ENCODE results near the gene GPC6. TPM values are rescaled to one million over a fixed set of nuclear protein-coding genes. Genes with fewer than 3 reads are reported as not detected.

GPC6 gene
- total RNA-seq, 1 donor from 2014 or later: 13.8 TPM

- H3K27ac ChIP-seq: no peak overlapping the region
- H3K27me3 ChIP-seq: no peaks in the 10 kb centered on the region
- no peak overlapping the region for H3K4me3 ChIP-seq
- H3K4me1 ChIP-seq: peaks cover 14% of the 10 kb centered on the region
- peak in 1 of 2 donors; percentile 37 for DNase-seq (ENCODE audit: extremely low spot score in 2 of 2)
- no peaks in the 10 kb centered on the region for H3K9me3 ChIP-seq
- intact Hi-C loops (cut with DNase I): no loop called here
- H3K36me3 ChIP-seq: no peaks in the 10 kb centered on the region
- TF ChIP-seq POLR2A (IDR thresholded peaks at IDR 0.05) (no peak), POLR2AphosphoS5 (IDR thresholded peaks at IDR 0.05; ENCODE audit: insufficient read depth in 1 of 2, low read depth in 1 of 2) (no peak), CTCF (IDR thresholded peaks at IDR 0.05) (no peak)
Observed at GRCh38 chr13:94331281-94331680, 1104.7 kb downstream of the GPC6 start.

DNA sequence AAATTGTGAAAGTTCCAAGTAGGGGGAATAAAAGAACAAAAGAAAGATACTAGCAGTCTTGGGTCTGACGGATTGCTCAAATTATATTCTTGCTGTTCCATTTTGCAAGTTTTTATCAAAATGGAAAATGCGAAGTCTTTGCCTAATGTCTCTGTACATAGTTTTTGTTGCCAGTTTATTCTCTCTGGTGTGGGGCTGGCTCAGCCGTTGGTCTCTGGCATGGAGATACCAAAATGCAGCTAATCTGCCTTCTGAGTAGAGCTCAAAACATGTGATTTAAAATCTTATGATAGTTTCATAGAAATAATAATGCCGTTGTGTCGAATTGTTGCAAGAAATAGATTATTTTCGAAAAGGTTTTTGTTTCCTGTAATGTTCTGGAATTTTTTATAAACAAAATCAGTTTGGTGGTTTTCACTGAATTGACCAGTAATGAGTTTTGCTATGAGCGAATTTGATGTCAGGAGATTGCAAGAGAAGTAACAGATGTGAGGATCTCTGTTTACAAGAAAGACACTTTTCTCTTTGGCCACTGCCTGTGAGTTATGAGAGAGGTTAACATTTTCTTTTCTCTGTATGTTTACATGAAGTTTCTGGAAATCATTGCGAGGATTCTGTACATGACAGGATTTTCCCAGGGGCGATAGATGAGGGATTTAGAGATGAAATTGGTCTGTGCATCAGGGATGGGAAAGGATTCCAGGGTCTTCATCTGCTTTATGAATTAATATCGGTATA is 1105.9 kb downstream of the GPC6 start:
- Histone ChIP-seq H3K4me3 (no peak overlapping the region), H3K27ac (no peak overlapping the region), H3K9me3 (no peaks in the 10 kb centered on the region), H3K4me1 (peaks cover 14% of the 10 kb centered on the region), H3K36me3 (no peaks in the 10 kb centered on the region), H3K27me3 (no peaks in the 10 kb centered on the region)
- TF ChIP-seq POLR2AphosphoS5 (IDR thresholded peaks at IDR 0.05; ENCODE audit: insufficient read depth in 1 of 2, low read depth in 1 of 2): no peak
- no peak for TF ChIP-seq CTCF (IDR thresholded peaks at IDR 0.05)
- no peak for TF ChIP-seq POLR2A (IDR thresholded peaks at IDR 0.05)
- DNase-seq (ENCODE audit: extremely low spot score in 2 of 2): peak in 1 of 2 donors; percentile 29
- intact Hi-C loops (cut with DNase I): no loop called here

- Histone ChIP-seq H3K27me3 (no peaks in the 10 kb centered on the region), H3K9me3 (no peaks in the 10 kb centered on the region), H3K4me3 (no peak overlapping the region), H3K4me1 (peaks cover 14% of the 10 kb centered on the region), H3K27ac (no peak overlapping the region), H3K36me3 (no peaks in the 10 kb centered on the region)
- intact Hi-C loops (cut with DNase I): no loop called here
- TF ChIP-seq POLR2A (IDR thresholded peaks at IDR 0.05) (no peak), POLR2AphosphoS5 (IDR thresholded peaks at IDR 0.05; ENCODE audit: insufficient read depth in 1 of 2, low read depth in 1 of 2) (no peak), CTCF (IDR thresholded peaks at IDR 0.05) (no peak)
- peak in 1 of 2 donors; percentile 42 for DNase-seq (ENCODE audit: extremely low spot score in 2 of 2)
Observed at GRCh38 chr13:94333131-94333820, 1106.7 kb downstream of the GPC6 start.

DNA sequence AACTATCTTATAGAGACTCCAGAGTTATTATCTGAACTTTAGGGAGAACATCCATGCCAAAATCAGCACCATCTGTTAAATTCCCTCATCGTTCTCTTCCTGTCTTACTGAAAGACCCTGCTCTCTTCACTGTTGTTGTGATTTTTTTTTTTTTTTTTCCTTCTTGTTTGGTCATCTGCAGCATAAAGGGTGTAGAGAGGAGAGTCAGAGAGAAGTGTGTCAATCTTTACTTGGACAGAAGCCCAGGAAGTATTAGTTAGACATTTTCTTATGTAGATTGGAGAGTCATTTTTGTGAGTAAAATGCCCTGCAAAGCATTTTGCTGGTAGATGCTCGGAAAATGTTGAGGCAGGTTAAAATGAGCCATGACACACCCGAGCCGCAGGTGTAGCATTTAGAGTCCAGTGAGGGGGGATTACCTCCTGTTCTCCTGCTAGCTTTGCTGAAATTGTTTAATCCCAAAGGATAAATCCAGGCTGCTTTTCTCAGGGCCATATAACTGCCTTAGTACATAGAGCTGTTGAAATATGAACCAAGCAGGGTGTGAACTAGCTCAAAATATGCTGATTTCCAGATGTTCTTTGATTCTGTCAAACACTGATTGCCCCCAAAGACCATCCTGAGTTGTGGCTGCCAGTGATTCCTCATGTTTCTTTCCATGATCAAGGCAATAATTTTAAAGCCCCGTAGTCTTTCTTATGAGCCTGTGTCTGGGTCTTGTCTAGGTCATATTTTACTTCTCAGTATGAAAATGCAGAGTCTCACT is 1109.3 kb downstream of the GPC6 start:
- TF ChIP-seq POLR2A (IDR thresholded peaks at IDR 0.05): no peak
- TF ChIP-seq CTCF (IDR thresholded peaks at IDR 0.05): no peak
- no peak for TF ChIP-seq POLR2AphosphoS5 (IDR thresholded peaks at IDR 0.05; ENCODE audit: insufficient read depth in 1 of 2, low read depth in 1 of 2)
- no peaks in the 10 kb centered on the region for H3K36me3 ChIP-seq
- no peak overlapping the region for H3K4me3 ChIP-seq
- H3K27ac ChIP-seq: no peak overlapping the region
- H3K27me3 ChIP-seq: no peaks in the 10 kb centered on the region
- DNase-seq (ENCODE audit: extremely low spot score in 2 of 2): peak in 1 of 2 donors; percentile 29
- H3K9me3 ChIP-seq: no peaks in the 10 kb centered on the region
- H3K4me1 ChIP-seq: no peaks in the 10 kb centered on the region
- intact Hi-C loops (cut with DNase I): no loop called here

All from vagina (tissue), 2 donors.